HCT116 (cell line): ENCODE results near the gene DZIP3.

Source experiments
- EZH2phosphoT487 ChIP-seq: fragments of 200-600 bp; IDR thresholded peaks from 2 replicates; pipeline ENCODE4 v1.6.1; 2018; ENCODE audit warnings: antibody characterized with exemption, borderline replicate concordance
- FOSL1 ChIP-seq: IDR thresholded peaks from 2 replicates; pipeline ENCODE4 v1.6.1; 2012; ENCODE audit warnings: low read depth
- SIN3A ChIP-seq: IDR thresholded peaks from 2 replicates; pipeline ENCODE4 v1.6.1; 2012; ENCODE audit warnings: low read depth
- SP1 ChIP-seq: IDR thresholded peaks from 2 replicates; pipeline ENCODE4 v1.6.1; 2012; ENCODE audit warnings: low read depth
- ZFX ChIP-seq: fragments of 450-650 bp; IDR thresholded peaks from 2 replicates; pipeline ENCODE4 v1.6.1; 2017
- TF ChIP-seq, protein P1 (sequence below), 3 experiments: fragments of 200-600 bp in 1 of 3; sonication (generic) in 1 of 3; IDR thresholded peaks in 2 of 3; conservative IDR thresholded peaks in 1 of 3; 2 replicates each; pipeline ENCODE4 v1.5.1; 2012 to 2017; ENCODE audit warnings: low read depth in 2 of 3, low read length in 2 of 3, antibody characterized with exemption in 1 of 3, borderline replicate concordance in 1 of 3, control low read depth in 1 of 3, mild to moderate bottlenecking in 1 of 3, mixed read lengths in 1 of 3, mixed run types in 1 of 3, moderate library complexity in 1 of 3; ENCODE audit not compliant: insufficient read depth in 1 of 3
- TF ChIP-seq, protein P2 (sequence below): IDR thresholded peaks from 2 replicates; pipeline ENCODE4 v1.6.1; 2011; ENCODE audit warnings: mild to moderate bottlenecking, low read length, moderate library complexity; ENCODE audit not compliant: insufficient replicate concordance; ENCODE audit errors: extremely low read depth

DNA sequence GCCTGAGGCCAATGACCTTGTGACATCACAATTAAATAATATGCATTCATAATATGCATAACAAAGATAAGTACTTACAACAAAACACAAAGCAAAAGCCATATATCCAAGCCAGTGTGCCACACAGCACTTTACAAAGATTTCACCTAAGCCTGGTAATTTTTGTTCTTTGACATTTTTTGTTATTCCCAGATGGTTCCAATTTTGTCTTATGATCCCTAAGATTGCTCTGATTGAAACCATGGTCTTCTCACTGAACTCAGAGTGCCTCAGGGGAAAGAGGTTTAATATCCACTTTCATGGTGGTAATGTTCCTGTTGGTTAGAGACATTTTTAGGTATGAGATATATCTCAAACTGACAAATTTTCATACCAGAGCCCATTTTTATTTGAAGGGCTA lies 138.6 kb downstream of the DZIP3 start:
- TF ChIP-seq SP1 (no peak), FOSL1 (no peak), EZH2phosphoT487 (no peak), SIN3A (no peak), ZFX (no peak)
- TF ChIP-seq, protein P1, sequence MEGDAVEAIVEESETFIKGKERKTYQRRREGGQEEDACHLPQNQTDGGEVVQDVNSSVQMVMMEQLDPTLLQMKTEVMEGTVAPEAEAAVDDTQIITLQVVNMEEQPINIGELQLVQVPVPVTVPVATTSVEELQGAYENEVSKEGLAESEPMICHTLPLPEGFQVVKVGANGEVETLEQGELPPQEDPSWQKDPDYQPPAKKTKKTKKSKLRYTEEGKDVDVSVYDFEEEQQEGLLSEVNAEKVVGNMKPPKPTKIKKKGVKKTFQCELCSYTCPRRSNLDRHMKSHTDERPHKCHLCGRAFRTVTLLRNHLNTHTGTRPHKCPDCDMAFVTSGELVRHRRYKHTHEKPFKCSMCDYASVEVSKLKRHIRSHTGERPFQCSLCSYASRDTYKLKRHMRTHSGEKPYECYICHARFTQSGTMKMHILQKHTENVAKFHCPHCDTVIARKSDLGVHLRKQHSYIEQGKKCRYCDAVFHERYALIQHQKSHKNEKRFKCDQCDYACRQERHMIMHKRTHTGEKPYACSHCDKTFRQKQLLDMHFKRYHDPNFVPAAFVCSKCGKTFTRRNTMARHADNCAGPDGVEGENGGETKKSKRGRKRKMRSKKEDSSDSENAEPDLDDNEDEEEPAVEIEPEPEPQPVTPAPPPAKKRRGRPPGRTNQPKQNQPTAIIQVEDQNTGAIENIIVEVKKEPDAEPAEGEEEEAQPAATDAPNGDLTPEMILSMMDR (IDR thresholded peaks at IDR 0.05 in 2 of 3, conservative IDR thresholded peaks at IDR 0.05 in 1 of 3; ENCODE audit: borderline replicate concordance in 1 of 3, insufficient read depth in 1 of 3, low read depth in 2 of 3, low read length in 2 of 3) = no peak
- TF ChIP-seq, protein P2, sequence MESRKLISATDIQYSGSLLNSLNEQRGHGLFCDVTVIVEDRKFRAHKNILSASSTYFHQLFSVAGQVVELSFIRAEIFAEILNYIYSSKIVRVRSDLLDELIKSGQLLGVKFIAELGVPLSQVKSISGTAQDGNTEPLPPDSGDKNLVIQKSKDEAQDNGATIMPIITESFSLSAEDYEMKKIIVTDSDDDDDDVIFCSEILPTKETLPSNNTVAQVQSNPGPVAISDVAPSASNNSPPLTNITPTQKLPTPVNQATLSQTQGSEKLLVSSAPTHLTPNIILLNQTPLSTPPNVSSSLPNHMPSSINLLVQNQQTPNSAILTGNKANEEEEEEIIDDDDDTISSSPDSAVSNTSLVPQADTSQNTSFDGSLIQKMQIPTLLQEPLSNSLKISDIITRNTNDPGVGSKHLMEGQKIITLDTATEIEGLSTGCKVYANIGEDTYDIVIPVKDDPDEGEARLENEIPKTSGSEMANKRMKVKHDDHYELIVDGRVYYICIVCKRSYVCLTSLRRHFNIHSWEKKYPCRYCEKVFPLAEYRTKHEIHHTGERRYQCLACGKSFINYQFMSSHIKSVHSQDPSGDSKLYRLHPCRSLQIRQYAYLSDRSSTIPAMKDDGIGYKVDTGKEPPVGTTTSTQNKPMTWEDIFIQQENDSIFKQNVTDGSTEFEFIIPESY = no peak
